ENCODE measurements around the gene CDCA8. TPM values are rescaled to one million over a fixed set of nuclear protein-coding genes. Genes with fewer than 3 reads are reported as not detected.

The CDCA8 gene
- total and polyA plus RNA-seq, 2 of the 8 experiments (the other 6 are each of a cell fraction or from before 2014, with no cell fraction given): 43.9 to 46.2 TPM

DNA sequence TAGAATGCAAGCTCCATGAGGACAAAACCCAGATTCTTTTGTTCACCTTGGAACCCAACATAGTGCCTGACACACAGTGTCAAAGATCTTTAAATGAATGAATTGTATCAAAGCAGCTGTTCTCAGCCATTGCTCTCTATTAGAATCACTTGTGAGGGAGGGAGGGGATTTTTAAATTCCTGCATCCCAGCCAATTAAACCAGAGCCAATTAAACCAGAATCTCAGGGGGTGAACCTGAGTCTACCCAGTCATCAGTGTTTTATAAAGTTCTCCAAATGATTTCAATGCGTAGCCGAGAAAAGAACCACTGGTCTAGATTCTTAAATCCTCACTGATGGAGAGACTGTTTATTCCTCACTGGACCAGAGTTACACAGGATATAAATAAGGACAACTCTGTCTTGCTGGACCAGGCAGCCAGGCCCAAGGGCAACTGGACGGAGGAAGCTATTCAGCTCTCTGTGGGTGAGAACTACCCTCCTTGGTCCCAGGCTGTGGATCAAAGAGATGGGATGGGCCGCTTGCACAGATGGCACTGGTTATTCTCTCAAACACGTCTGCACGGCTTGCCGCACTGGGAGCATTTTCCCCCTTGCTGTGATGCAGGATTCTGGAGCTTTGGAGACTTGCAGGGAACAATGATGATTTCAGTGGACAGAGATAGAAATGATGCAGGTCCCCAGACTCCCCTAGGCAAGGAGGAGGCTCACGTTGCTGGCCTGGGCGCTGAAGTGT lies 20.0 kb upstream of the CDCA8 start (continued):
- TF ChIP-seq CBX8 (IDR thresholded peaks at IDR 0.05; ENCODE audit: borderline replicate concordance, low read depth, low read length) (no peak), ATF3 (IDR thresholded peaks at IDR 0.05; ENCODE audit: insufficient read depth, low read depth, low read length) (no peak), RXRA (IDR thresholded peaks at IDR 0.05; ENCODE audit: insufficient read depth, low read depth, low read length) (no peak), YY1 (IDR thresholded peaks at IDR 0.05; ENCODE audit: low read depth, low read length) (no peak), CEBPB (IDR thresholded peaks at IDR 0.05; ENCODE audit: low read depth, low read length) (no peak), GTF2F1 (IDR thresholded peaks at IDR 0.05; ENCODE audit: borderline replicate concordance, low read depth, low read length) (no peak), HDAC2 (IDR thresholded peaks at IDR 0.05; ENCODE audit: borderline replicate concordance in 1 of 2, low read depth in 2 of 2, low read length in 2 of 2) (no peak)

Data from H1 (cell line).